Activated T-cell treated with anti-CD3 and anti-CD28 coated beads, Interleukin-2, amount 50 U/mL, for 4 hours (primary cell): ENCODE measurements around the gene NKD1. TPM values are rescaled to one million over a fixed set of nuclear protein-coding genes. Genes with fewer than 3 reads are reported as not detected.

ENCODE experiments used
- ATAC-seq, 2 donors: fragments of 200-7000 bp; cut with Tn5 transposase; one replicate each; pipeline ENCODE4 v1.10.0; 2021
- DNase-seq: peaks from one replicate; pipeline ENCODE4 v3.0.0-alpha.2; 2020
- H3K27me3 Mint-ChIP-seq: one replicate; pipeline ENCODE4 v1.8.0; 2021; ENCODE audit warnings: low read depth, mixed read lengths
- H3K36me3 Mint-ChIP-seq: one replicate; pipeline ENCODE4 v1.8.0; 2022; ENCODE audit warnings: mixed read lengths; ENCODE audit not compliant: insufficient read depth
- H3K4me1 Mint-ChIP-seq: one replicate; pipeline ENCODE4 v1.8.0; 2021; ENCODE audit warnings: low read depth, mixed read lengths
- H3K4me3 Mint-ChIP-seq: one replicate; pipeline ENCODE4 v1.8.0; 2021; ENCODE audit warnings: mild to moderate bottlenecking, moderate library complexity, mixed read lengths
- H3K9me3 Mint-ChIP-seq: one replicate; pipeline ENCODE4 v1.8.0; 2021; ENCODE audit warnings: mixed read lengths
- total RNA-seq, 3 donors: library from RNA; stranded (reverse); gene quantifications; one replicate each; pipeline ENCODE4 v1.2.1, GENCODE V29; 2021

NKD1 gene
- total RNA-seq, 3 donors from 2014 or later: 1.2 to 2.8 (median 1.6) TPM

DNA sequence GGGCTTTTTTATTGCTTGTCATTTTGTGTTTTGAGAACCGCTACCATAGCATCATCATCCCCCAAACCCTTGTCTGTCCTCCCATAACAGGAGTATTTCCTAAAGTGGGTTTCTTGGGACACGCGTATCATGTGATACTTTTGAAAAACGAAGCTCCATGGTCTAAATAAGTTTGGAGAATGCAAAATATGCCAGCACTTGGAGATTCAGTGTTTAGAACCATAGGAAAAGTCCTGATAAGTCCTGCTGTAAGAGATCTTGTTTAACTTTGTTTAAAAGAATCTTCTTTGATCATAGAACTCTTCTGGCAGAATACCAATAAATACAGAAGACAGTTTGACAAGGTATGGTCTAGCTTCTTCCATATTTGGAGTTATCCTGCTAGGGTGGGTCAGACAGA is 59.3 kb downstream of the NKD1 start:
- Mint-ChIP-seq H3K36me3 (no peaks in the 10 kb centered on the region), H3K27me3 (no peaks in the 10 kb centered on the region), H3K4me1 (peaks cover 15% of the 10 kb centered on the region), H3K4me3 (no peak overlapping the region), H3K9me3 (no peaks in the 10 kb centered on the region)
- no peak for ATAC-seq
- no peak for DNase-seq

DNA sequence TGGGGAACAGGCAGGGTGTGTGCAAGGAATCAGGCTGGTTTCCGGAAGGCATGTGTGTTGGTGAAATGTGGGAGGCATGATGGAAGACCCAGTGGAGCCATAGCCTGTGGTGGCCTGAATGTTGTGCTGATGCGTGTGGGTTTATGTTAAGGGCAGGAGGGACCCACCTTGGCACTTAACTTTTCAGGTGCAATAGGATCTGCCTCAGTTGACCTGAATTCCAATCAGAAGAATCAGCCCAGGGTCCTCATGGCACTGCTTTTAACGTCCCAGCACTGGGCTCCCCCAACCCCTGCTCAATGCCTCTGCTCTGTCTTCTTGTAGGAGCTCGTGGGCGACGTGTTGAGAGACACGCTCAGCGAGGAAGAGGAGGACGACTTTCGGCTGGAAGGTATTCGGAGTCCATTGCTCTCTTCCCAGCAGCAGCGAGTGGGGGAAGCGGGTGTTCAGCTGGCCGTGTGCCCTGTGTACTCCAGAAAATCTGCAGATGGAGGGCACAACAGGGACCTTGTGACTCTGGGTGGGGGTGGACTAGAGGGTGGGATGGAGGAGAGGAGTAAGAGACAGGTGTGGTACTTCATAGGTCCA is 59.9 kb downstream of the NKD1 start:
- Mint-ChIP-seq H3K36me3 (no peaks in the 10 kb centered on the region), H3K27me3 (no peaks in the 10 kb centered on the region), H3K4me1 (peaks cover 9% of the 10 kb centered on the region), H3K9me3 (no peaks in the 10 kb centered on the region), H3K4me3 (no peak overlapping the region)
- no peak for DNase-seq
- ATAC-seq: no peak

DNA sequence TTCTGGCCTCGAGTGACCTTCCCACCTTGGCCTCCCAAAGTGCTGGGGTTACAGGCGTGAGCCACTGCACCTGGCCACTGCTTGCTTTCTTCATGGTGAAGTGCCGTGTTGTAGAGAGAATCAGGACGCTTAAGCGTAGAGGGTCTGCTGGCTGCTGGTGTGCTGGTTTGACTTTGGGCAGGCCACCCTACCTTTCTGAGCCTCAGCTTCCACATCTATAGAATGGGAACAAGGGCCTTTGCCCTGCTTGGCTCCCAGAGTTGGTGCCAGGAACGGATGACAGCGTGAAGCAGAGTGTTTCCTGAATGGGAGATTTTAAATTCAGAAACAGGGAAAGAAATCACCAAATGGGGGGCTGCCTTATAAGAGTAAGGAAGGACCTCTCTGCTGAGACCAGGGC is 60.9 kb downstream of the NKD1 start:
- DNase-seq (no peak), ATAC-seq (no peak)
- Mint-ChIP-seq H3K4me3 (no peak overlapping the region), H3K4me1 (peaks cover 2% of the 10 kb centered on the region), H3K9me3 (no peaks in the 10 kb centered on the region), H3K36me3 (no peaks in the 10 kb centered on the region), H3K27me3 (no peaks in the 10 kb centered on the region)

DNA sequence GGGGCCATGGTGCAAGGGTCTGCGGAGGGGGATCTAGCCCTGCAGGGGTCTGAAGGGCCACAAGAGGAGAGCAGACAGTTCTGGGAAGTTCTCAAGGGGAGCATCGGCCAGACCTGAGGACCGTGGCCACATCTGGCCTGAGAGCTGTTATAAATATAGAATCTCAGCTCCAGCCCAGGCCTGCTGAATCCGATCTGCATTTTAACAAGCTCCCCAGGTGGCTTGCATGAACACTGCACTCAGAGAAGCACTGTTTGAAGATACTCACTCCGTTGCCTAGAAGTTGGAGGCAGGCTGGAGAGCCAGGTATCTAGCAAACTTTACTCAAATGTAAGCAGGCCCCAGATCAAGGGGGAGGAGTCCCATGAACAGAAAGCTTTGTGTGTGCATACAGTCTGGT is 61.3 kb downstream of the NKD1 start:
- Mint-ChIP-seq H3K36me3 (no peaks in the 10 kb centered on the region), H3K4me3 (no peak overlapping the region), H3K27me3 (no peaks in the 10 kb centered on the region), H3K9me3 (no peaks in the 10 kb centered on the region), H3K4me1 (peaks cover 2% of the 10 kb centered on the region)
- no peak for ATAC-seq
- DNase-seq: no peak

DNA sequence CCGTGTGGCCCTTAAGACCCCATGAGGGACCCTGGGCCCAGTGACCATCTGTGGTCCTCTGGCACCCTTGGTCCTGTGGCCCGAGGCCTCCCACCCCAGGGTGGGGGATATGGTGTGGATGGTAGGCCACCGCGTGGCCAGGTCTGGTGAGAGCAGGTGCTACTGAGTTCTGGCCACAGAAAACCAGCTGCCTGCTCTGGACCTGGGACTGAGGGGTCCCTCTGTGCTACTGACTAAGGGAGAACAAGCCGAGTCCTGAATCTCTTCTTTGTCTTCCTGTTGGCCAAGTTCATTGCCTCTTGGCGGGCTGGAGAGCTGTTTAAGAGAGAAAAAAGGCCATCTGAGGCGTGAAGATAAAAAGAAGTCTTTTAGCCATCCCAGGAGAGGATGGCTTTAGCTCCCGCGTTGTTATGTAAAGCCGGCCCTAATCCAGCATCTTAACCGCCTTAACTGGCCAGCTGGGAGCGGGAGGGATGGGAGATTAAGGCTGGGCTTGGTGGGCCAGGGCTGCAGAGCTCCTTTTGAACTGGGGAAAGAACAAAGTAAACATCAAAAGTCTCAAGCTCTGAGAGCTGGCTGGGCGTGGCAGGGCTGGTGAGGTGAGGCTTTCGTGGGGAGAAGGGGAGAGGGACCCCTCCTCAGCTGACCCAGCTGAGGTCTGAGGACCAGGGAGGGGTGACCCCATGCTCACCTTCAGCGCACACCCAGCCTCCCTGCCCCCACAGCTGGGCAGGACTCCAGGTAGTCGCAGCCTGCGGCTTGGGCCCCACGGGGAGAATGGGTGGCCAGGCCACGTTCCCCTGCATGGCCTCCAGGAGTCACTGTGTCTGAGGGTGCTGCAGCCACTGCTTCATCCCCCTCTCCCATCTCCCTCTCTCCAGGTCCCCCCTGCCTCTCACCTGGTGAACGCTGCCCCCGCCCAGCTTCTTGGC is 62.4 kb downstream of the NKD1 start:
- H3K4me1 Mint-ChIP-seq: no peaks in the 10 kb centered on the region
- no peak overlapping the region for H3K4me3 Mint-ChIP-seq
- no peaks in the 10 kb centered on the region for H3K27me3 Mint-ChIP-seq
- ATAC-seq: no peak
- H3K36me3 Mint-ChIP-seq: no peaks in the 10 kb centered on the region
- DNase-seq: no peak
- H3K9me3 Mint-ChIP-seq: no peaks in the 10 kb centered on the region

DNA sequence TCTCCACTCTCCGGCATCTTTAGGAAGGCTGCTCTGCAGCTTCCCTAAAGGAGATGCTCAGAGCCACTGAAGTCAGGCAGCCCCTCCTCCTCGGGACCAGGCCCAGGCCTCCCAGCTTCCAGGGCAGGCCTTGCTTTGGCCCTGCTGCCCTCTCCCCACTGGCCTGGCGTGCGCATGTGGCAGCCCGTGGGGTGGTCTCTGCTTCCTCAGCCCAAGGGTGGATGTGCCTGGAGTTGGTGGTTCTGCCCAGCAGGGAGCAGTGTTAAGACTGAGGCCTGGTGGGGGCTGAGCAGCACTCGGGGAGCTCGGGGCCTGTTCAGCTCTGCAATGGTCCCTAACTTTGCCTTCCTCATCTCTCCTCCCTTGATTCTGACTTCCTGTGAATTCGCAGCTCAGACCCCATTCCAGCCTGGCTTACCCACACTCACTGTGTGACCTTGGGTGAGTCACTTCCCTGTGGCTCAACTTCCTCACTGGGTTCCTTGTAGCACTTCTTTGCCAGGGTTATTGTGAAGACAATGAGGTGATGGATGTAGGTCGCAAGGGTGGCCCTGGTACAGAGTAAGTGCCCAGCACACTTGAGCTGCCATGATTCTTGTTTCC is 63.2 kb downstream of the NKD1 start:
- H3K4me1 Mint-ChIP-seq: no peaks in the 10 kb centered on the region
- H3K27me3 Mint-ChIP-seq: no peaks in the 10 kb centered on the region
- ATAC-seq: no peak
- no peak for DNase-seq
- no peaks in the 10 kb centered on the region for H3K36me3 Mint-ChIP-seq
- H3K4me3 Mint-ChIP-seq: no peak overlapping the region
- H3K9me3 Mint-ChIP-seq: no peaks in the 10 kb centered on the region

DNA sequence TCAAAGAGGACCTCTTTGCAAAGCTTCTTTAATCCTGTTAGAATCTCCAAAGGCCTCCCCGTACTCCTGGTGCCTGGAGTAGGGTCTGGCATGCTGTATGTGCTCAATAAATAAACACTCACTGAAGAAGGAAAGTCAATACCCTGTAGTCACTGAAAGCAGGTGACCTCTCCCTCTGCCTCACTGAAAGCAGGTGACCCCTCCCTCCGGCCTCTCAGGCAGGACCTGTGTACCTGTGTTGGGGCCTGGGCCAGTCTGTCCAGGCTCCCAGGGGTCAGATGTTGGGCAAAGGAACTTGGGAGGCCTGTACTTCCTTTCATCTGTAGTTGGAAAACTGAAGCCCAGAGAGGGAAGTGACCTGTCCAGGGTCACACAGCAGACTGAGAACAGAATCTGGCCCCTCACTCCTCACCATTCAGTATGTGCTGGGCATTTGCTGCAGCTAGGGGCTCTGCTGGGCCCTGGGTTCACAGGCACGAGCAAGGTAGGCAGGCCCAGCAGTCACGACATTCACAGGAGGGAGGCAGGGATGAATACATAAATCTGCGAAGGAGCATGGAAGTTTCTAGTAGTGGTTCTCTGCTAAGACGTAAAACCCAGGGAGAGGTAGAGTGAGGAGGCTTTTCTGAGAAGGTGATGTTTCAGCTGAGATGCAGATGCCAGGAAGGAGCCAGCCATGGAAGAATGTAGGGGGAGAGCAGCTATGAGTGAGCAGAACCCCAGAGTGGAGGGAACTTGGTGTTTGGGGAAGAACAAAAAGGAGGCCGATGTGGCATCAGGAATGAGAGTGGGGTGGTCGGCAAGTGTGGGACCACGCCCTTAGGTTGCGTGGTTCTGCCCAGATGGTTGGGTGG is 64.0 kb downstream of the NKD1 start:
- Mint-ChIP-seq H3K9me3 (no peaks in the 10 kb centered on the region), H3K27me3 (no peaks in the 10 kb centered on the region), H3K4me3 (no peak overlapping the region), H3K36me3 (no peaks in the 10 kb centered on the region), H3K4me1 (peaks cover 7% of the 10 kb centered on the region)
- no peak for ATAC-seq
- no peak for DNase-seq

DNA sequence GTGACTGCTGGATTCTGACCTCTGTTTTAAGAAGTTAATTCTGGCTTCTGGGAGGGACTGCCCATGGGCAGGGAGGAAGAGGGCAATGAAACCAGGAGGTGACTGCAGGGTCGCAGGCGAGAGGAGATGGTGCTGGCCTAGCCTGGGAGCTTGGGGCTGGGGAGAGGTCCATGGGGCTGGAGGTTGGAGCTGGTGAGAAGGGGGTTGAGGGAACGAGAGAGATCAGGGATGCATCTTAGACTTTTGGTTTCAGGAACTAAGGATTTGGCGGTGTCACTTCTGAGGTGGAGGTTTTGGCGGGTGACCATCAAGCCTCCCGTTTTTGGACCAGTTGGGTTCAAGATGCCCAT is 64.6 kb downstream of the NKD1 start:
- Mint-ChIP-seq H3K4me1 (peaks cover 11% of the 10 kb centered on the region), H3K36me3 (no peaks in the 10 kb centered on the region), H3K27me3 (no peaks in the 10 kb centered on the region), H3K9me3 (no peaks in the 10 kb centered on the region), H3K4me3 (no peak overlapping the region)
- no peak for ATAC-seq
- DNase-seq: no peak

DNA sequence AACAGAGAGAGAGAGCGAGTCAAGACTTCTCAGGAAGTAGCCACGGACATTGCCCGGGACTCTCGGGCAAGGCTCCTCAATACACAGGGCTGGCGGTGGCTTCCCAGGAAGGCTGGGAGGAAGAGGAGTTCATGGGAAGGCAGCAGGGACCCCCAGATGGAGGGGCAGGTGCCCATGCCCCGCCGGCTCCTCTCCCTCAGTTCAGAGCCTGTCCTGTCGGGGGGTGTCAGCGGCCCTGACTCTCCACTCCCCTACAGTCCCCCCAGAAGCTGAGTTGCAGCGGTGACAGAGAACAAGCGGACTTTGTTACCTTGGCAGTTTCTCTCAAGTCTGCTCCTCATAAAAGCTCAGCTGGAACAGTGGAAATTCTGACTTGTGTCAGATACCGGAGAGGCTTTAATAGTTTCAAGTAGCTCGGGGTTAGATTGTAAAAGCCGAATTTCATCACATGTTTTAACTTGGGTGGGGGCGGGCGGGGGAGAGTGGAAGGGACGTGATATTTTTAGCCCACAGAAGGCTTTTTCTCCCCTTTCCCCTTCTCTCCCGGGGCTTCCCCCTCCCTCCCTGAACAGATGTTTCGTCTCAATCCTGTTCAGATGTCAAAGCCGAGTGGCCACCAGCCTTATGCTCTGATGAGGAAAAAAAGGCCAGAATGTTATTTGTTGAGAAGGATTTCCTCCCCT is 65.2 kb downstream of the NKD1 start:
- Mint-ChIP-seq H3K4me1 (peaks cover 11% of the 10 kb centered on the region), H3K27me3 (no peaks in the 10 kb centered on the region), H3K36me3 (no peaks in the 10 kb centered on the region), H3K9me3 (no peaks in the 10 kb centered on the region), H3K4me3 (no peak overlapping the region)
- DNase-seq (no peak), ATAC-seq (no peak)

DNA sequence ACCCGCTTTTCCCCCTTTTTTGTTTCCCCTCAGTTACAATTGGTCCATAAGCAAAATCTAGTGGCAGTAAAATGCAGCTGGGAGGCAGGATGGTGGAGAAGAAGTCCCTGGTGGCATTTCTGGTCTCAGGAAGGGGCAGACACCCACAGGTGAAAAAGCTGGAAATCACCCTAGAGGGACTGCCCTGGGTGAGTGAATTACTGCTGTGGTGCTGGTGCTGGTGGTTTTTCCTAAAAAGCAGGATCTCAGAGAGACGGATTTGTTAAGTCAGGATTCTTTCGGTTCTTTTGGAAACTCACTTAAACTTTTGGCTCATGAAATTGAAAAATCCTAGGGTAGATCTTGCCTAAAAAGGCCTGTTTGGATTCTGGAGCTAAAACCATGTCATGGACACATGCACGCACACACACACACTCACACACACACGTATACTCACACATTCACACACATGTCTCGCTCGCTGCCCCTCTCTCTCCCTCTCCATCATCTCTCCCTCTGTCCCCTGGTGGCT is 65.8 kb downstream of the NKD1 start:
- no peak overlapping the region for H3K4me3 Mint-ChIP-seq
- peaks cover 11% of the 10 kb centered on the region for H3K4me1 Mint-ChIP-seq
- no peaks in the 10 kb centered on the region for H3K27me3 Mint-ChIP-seq
- ATAC-seq (no peak), DNase-seq (no peak)
- no peaks in the 10 kb centered on the region for H3K9me3 Mint-ChIP-seq
- no peaks in the 10 kb centered on the region for H3K36me3 Mint-ChIP-seq

DNA sequence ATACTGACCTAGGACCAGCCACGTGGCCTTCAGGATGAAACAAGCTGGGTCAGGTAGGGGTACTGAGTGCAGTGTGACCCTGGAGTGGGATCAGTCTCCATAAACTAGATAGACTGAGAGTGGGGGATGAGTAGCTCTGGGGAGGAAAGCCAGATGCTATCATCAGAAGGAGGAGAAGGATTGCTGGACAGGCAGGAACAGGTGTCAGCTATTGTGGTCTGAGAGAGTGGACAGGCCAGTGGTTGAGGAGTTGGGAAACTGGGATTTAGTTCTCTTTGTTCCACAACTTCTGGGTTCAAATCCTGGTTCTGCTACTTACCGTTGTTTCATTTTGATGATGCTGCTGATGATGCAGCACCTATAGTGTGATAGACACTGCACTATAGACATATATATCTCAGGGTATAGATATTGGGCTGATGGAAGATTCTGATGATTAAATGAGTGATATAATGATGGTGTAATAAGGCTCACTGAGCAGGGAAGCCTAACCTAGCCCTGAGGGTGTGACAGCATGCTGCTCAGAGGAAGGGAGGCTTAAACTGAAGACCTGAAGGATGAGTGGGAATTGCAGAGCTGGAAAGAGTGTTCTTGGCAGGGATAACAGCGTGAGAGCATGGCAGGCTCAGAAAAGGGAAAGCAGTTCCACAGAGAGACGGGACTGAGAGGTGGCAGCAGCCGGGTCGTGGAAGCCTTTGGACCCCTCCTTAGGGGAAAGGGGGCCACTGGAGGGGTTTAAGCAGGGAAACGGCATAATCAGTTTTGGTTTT is 66.9 kb downstream of the NKD1 start:
- no peaks in the 10 kb centered on the region for H3K36me3 Mint-ChIP-seq
- no peaks in the 10 kb centered on the region for H3K27me3 Mint-ChIP-seq
- DNase-seq (no peak), ATAC-seq (no peak)
- H3K9me3 Mint-ChIP-seq: no peaks in the 10 kb centered on the region
- H3K4me1 Mint-ChIP-seq: peaks cover 11% of the 10 kb centered on the region
- H3K4me3 Mint-ChIP-seq: no peak overlapping the region

DNA sequence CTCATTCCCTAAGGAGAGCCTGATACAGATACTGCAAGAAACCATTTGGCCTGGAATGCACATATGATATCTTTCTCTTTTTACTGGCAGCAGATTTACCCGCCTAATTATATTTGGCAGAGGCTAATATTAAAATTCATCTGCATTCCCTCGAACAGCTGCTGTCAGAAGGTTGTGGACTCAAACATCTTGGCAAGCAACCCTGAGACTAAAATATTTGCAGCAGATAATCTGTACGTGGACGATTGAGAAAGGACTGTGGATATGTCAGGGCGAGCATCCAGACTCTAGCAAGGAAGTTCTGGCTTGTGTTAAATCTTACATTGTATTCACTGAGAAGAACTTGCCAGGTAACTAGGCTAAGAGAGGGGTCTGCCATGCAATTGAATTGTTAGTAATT is 67.7 kb downstream of the NKD1 start:
- peaks cover 11% of the 10 kb centered on the region for H3K4me1 Mint-ChIP-seq
- no peaks in the 10 kb centered on the region for H3K36me3 Mint-ChIP-seq
- no peak overlapping the region for H3K4me3 Mint-ChIP-seq
- ATAC-seq (no peak), DNase-seq (no peak)
- H3K9me3 Mint-ChIP-seq: no peaks in the 10 kb centered on the region
- H3K27me3 Mint-ChIP-seq: no peaks in the 10 kb centered on the region

DNA sequence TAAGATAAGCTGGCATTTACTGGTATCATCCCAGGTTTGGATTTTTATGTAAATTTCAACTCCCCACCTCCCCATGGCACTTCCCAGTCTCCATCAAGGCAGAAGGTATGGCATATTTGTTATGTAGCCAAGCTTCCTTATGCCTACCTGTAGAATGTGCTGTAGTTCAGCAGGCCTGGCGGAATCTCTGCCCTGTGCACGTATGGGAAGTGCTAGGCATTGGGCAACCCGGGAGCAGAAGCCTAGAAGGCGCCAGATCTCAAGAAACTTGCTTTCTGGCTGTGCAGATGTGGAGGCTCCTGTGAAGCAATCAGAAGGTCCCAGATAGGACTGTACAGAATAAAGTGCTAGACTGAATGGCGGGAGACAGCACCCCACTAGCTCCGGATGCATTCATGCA is 68.2 kb downstream of the NKD1 start:
- Mint-ChIP-seq H3K27me3 (no peaks in the 10 kb centered on the region), H3K36me3 (no peaks in the 10 kb centered on the region), H3K4me1 (peaks cover 11% of the 10 kb centered on the region), H3K4me3 (no peak overlapping the region), H3K9me3 (no peaks in the 10 kb centered on the region)
- ATAC-seq: no peak
- DNase-seq: no peak
